Liver (tissue), 3 donors: Measurements from ENCODE around the gene DIAPH2.

Experiments used
- ATF3 ChIP-seq: IDR thresholded peaks from 2 replicates; pipeline ENCODE4 v1.6.1; 2016; ENCODE audit warnings: antibody characterized with exemption
- GABPA ChIP-seq, 2 donors: IDR thresholded peaks in 1 of 2; conservative IDR thresholded peaks in 1 of 2; 2 replicates each; pipeline ENCODE4 v1.6.1; 2016; ENCODE audit warnings: antibody characterized with exemption in 2 of 2, mild to moderate bottlenecking in 1 of 2, moderate library complexity in 1 of 2
- JUND ChIP-seq, 2 donors: IDR thresholded peaks; 2 replicates each; pipeline ENCODE4 v1.6.1; 2016; ENCODE audit warnings: antibody characterized with exemption in 2 of 2
- MAX ChIP-seq: IDR thresholded peaks from 2 replicates; pipeline ENCODE4 v1.6.1; 2016; ENCODE audit warnings: antibody characterized with exemption
- RAD21 ChIP-seq, 2 donors: IDR thresholded peaks; 2 replicates each; pipeline ENCODE4 v1.6.1; 2016; ENCODE audit warnings: antibody characterized with exemption in 2 of 2, mild to moderate bottlenecking in 2 of 2
- SP1 ChIP-seq: IDR thresholded peaks from 2 replicates; pipeline ENCODE4 v1.6.1; 2018; ENCODE audit warnings: antibody characterized with exemption, mild to moderate bottlenecking
- TAF1 ChIP-seq: conservative IDR thresholded peaks from 2 replicates; pipeline ENCODE4 v1.6.1; 2016; ENCODE audit warnings: antibody characterized with exemption, mild to moderate bottlenecking
- YY1 ChIP-seq: IDR thresholded peaks from 2 replicates; pipeline ENCODE4 v1.6.1; 2016; ENCODE audit warnings: antibody characterized with exemption, mild to moderate bottlenecking
- ZBTB33 ChIP-seq: IDR thresholded peaks from 2 replicates; pipeline ENCODE4 v1.6.1; 2016; ENCODE audit warnings: antibody characterized with exemption
- TF ChIP-seq, protein P1 (sequence below): fragments of 150-350 bp; IDR thresholded peaks from 2 replicates; pipeline ENCODE4 v1.5.1; 2017; ENCODE audit warnings: improper control_type of control experiment, low read depth, low read length; ENCODE audit not compliant: missing input control
- donor health status: healthy.
- donor health status: healthy.

GRCh38 chrX:97602465-97603258, 918.0 kb downstream of the DIAPH2 start:
- TF ChIP-seq, protein P1, sequence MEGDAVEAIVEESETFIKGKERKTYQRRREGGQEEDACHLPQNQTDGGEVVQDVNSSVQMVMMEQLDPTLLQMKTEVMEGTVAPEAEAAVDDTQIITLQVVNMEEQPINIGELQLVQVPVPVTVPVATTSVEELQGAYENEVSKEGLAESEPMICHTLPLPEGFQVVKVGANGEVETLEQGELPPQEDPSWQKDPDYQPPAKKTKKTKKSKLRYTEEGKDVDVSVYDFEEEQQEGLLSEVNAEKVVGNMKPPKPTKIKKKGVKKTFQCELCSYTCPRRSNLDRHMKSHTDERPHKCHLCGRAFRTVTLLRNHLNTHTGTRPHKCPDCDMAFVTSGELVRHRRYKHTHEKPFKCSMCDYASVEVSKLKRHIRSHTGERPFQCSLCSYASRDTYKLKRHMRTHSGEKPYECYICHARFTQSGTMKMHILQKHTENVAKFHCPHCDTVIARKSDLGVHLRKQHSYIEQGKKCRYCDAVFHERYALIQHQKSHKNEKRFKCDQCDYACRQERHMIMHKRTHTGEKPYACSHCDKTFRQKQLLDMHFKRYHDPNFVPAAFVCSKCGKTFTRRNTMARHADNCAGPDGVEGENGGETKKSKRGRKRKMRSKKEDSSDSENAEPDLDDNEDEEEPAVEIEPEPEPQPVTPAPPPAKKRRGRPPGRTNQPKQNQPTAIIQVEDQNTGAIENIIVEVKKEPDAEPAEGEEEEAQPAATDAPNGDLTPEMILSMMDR: no peak
- no peak for TF ChIP-seq SP1
- no peak for TF ChIP-seq GABPA (IDR thresholded peaks at IDR 0.05 in 1 of 2, conservative IDR thresholded peaks at IDR 0.05 in 1 of 2)
- no peak for TF ChIP-seq ATF3
- no peak for TF ChIP-seq JUND (IDR thresholded peaks at IDR 0.05)
- no peak for TF ChIP-seq YY1
- TF ChIP-seq ZBTB33: no peak
- no peak for TF ChIP-seq TAF1
- TF ChIP-seq RAD21 (IDR thresholded peaks at IDR 0.05): no peak
- TF ChIP-seq MAX: no peak
